Neural progenitor cell (in vitro differentiated cells): Measurements from ENCODE around the gene SGCG. TPM values are rescaled to one million over a fixed set of nuclear protein-coding genes. Genes with fewer than 3 reads are reported as not detected.

Source experiments
- DNase-seq: peaks from one replicate; pipeline ENCODE4 v3.0.0-alpha.2; 2016; ENCODE audit warnings: low spot score
- H2AFZ ChIP-seq: fragments of 200-600 bp; sonication (generic); replicated peaks from 2 replicates; pipeline ENCODE4 v1.6.1; 2016; ENCODE audit warnings: antibody characterized with exemption
- H3F3A ChIP-seq: fragments of 200-600 bp; sonication (generic); 2 replicates; pipeline ENCODE4 v1.6.1; 2016; ENCODE audit warnings: antibody characterized with exemption, low read depth
- H3K27ac ChIP-seq: fragments of 200-600 bp; sonication (generic); 2 replicates; pipeline ENCODE4 v1.5.1; 2016; ENCODE audit warnings: mild to moderate bottlenecking
- H3K27me3 ChIP-seq: fragments of 200-600 bp; sonication (generic); 2 replicates; pipeline ENCODE4 v1.6.1; 2016; ENCODE audit warnings: mild to moderate bottlenecking, moderate library complexity
- H3K36me3 ChIP-seq: fragments of 200-600 bp; sonication (generic); 2 replicates; pipeline ENCODE4 v1.5.1; 2016
- H3K4me1 ChIP-seq: fragments of 200-600 bp; sonication (generic); 2 replicates; pipeline ENCODE4 v1.6.1; 2016; ENCODE audit warnings: mixed run types
- H3K4me2 ChIP-seq: fragments of 200-600 bp; sonication (generic); 2 replicates; pipeline ENCODE4 v1.6.1; 2016
- H3K4me3 ChIP-seq: fragments of 200-600 bp; sonication (generic); 2 replicates; pipeline ENCODE4 v1.5.1; 2016
- H3K79me2 ChIP-seq: fragments of 200-600 bp; sonication (generic); 2 replicates; pipeline ENCODE4 v1.6.1; 2016; ENCODE audit warnings: low read depth
- H3K9ac ChIP-seq: fragments of 200-600 bp; sonication (generic); 2 replicates; pipeline ENCODE4 v1.6.1; 2016
- H3K9me3 ChIP-seq: fragments of 200-600 bp; sonication (generic); 2 replicates; pipeline ENCODE4 v1.5.1; 2016; ENCODE audit warnings: low read depth
- H4K20me1 ChIP-seq: fragments of 200-600 bp; sonication (generic); 2 replicates; pipeline ENCODE4 v1.6.1; 2016; ENCODE audit warnings: low read depth
- H3K27ac Mint-ChIP-seq: 3 replicates; pipeline ENCODE4 v1.8.0; 2021; ENCODE audit warnings: mixed read lengths
- H3K27me3 Mint-ChIP-seq: 2 replicates; pipeline ENCODE4 v1.8.0; 2022; ENCODE audit warnings: low read depth, mild to moderate bottlenecking, inconsistent platforms, moderate library complexity, mixed read lengths; ENCODE audit not compliant: insufficient read depth
- H3K36me3 Mint-ChIP-seq: 3 replicates; pipeline ENCODE4 v1.8.0; 2021; ENCODE audit warnings: mixed read lengths
- H3K4me1 Mint-ChIP-seq: 3 replicates; pipeline ENCODE4 v1.8.0; 2021; ENCODE audit warnings: mixed read lengths
- H3K4me3 Mint-ChIP-seq: 3 replicates; pipeline ENCODE4 v1.8.0; 2021; ENCODE audit warnings: mild to moderate bottlenecking, moderate library complexity, mixed read lengths
- H3K9me3 Mint-ChIP-seq: 3 replicates; pipeline ENCODE4 v1.8.0; 2020; ENCODE audit warnings: mixed read lengths
- EZH2 ChIP-seq: fragments of 200-600 bp; sonication (generic); IDR thresholded peaks from 2 replicates; pipeline ENCODE4 v1.6.1; 2017; ENCODE audit warnings: antibody characterized with exemption, mild to moderate bottlenecking, moderate library complexity
- EZH2phosphoT487 ChIP-seq: fragments of 200-600 bp; sonication (generic); IDR thresholded peaks from 2 replicates; pipeline ENCODE4 v1.6.1; 2017; ENCODE audit warnings: antibody characterized with exemption
- total RNA-seq: library from RNA; depleted of rRNA; stranded (reverse); fragments of >200 nt; gene quantifications from 2 replicates; pipeline ENCODE4 v1.2.3, GENCODE V29; 2015; ENCODE audit warnings: low replicate concordance
- TF ChIP-seq, protein P1 (sequence below): fragments of 200-600 bp; sonication (generic); IDR thresholded peaks from 2 replicates; pipeline ENCODE4 v1.5.1; 2017; ENCODE audit warnings: antibody characterized with exemption, mild to moderate bottlenecking

The SGCG gene
- total RNA-seq, 1 donor from 2014 or later, result 0.19 TPM

DNA sequence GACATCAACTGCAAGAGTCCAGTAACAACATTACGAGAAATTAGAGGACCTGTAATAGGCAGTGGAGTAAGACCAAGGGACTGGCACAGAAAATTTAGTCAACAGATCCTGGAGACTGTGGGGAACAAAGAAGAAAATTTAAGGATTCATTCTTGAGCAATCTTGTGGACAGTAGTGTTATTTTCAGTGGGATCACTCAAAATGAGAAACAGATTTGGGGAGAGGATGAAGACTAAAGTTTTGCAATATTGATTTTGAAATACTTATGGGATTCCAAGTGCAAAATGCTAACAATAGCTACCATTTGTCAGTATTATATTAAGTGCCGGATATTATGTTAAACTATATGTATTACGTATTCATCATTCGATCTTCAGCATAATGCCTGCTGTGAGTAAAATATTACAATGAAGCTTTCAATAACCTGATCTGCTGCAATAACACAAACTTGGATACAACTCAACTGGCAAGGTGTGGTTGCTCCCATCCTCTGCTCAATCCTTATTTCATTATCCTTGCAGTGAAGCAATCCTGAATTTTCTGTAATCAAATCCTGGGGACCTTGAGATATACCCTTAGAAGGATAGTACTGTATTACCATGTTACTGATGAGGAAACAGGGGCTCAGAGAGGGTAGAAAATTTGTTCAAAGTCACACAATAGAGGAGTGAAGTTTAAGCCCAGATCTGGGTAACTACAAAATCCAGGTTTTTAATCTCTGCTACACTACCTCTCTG, 168.6 kb downstream of the SGCG start:
- peaks cover 72% of the 10 kb centered on the region for H3K79me2 ChIP-seq
- no peaks in the 10 kb centered on the region for H4K20me1 ChIP-seq

DNA sequence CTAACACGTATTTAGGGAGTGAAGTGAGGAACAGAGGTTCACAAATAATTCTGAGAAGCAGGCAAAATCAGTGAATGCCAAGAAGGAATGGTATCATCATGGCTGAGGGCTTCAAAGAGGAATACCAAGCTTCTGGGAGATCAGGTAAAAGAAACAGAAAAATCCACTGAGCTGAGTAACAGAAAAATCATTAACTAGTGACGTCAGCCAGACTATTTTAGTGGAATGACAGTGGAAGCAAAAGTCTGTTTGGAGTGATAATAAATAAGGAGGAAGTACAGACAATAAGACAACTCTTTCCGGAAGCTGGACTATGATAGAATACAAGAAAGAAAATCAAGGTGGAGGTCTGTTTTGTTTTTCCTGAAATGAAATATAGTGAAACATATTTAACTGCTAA, 169.2 kb downstream of the SGCG start:
- Mint-ChIP-seq H3K27me3 (peaks cover 4% of the 10 kb centered on the region), H3K36me3 (peaks cover 68% of the 10 kb centered on the region), H3K4me3 (no peak overlapping the region), H3K4me1 (no peaks in the 10 kb centered on the region), H3K9me3 (no peaks in the 10 kb centered on the region), H3K27ac (no peak overlapping the region)
- Histone ChIP-seq H3K36me3 (peaks cover 21% of the 10 kb centered on the region), H3K4me2 (no peak overlapping the region), H3K4me1 (no peaks in the 10 kb centered on the region), H3K79me2 (peaks cover 70% of the 10 kb centered on the region), H2AFZ (no peak overlapping the region), H3K27ac (no peak overlapping the region), H3K4me3 (no peak overlapping the region), H3K27me3 (no peaks in the 10 kb centered on the region), H3K9me3 (no peaks in the 10 kb centered on the region), H4K20me1 (no peaks in the 10 kb centered on the region), H3F3A (no peaks in the 10 kb centered on the region), H3K9ac (no peak overlapping the region)
- no peak for DNase-seq
- TF ChIP-seq, protein P1, sequence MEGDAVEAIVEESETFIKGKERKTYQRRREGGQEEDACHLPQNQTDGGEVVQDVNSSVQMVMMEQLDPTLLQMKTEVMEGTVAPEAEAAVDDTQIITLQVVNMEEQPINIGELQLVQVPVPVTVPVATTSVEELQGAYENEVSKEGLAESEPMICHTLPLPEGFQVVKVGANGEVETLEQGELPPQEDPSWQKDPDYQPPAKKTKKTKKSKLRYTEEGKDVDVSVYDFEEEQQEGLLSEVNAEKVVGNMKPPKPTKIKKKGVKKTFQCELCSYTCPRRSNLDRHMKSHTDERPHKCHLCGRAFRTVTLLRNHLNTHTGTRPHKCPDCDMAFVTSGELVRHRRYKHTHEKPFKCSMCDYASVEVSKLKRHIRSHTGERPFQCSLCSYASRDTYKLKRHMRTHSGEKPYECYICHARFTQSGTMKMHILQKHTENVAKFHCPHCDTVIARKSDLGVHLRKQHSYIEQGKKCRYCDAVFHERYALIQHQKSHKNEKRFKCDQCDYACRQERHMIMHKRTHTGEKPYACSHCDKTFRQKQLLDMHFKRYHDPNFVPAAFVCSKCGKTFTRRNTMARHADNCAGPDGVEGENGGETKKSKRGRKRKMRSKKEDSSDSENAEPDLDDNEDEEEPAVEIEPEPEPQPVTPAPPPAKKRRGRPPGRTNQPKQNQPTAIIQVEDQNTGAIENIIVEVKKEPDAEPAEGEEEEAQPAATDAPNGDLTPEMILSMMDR, result no peak
- no peak for TF ChIP-seq EZH2
- TF ChIP-seq EZH2phosphoT487, result no peak

More for the DNA sequence above, 168.6 kb downstream of the SGCG start:
- Mint-ChIP-seq H3K4me3 (no peak overlapping the region), H3K36me3 (peaks cover 66% of the 10 kb centered on the region), H3K27me3 (peaks cover 4% of the 10 kb centered on the region), H3K27ac (no peak overlapping the region), H3K4me1 (no peaks in the 10 kb centered on the region), H3K9me3 (no peaks in the 10 kb centered on the region)
- H3K9me3 ChIP-seq, result no peaks in the 10 kb centered on the region
- no peak for DNase-seq
- no peak overlapping the region for H2AFZ ChIP-seq
- H3K27ac ChIP-seq, result no peak overlapping the region
- H3K36me3 ChIP-seq, result peaks cover 24% of the 10 kb centered on the region
- TF ChIP-seq EZH2 (no peak), EZH2phosphoT487 (no peak)
- TF ChIP-seq, protein P1, result no peak
- no peak overlapping the region for H3K9ac ChIP-seq
- H3K4me1 ChIP-seq, result no peaks in the 10 kb centered on the region
- H3F3A ChIP-seq, result no peaks in the 10 kb centered on the region
- no peak overlapping the region for H3K4me3 ChIP-seq
- H3K4me2 ChIP-seq, result no peak overlapping the region
- no peaks in the 10 kb centered on the region for H3K27me3 ChIP-seq

DNA sequence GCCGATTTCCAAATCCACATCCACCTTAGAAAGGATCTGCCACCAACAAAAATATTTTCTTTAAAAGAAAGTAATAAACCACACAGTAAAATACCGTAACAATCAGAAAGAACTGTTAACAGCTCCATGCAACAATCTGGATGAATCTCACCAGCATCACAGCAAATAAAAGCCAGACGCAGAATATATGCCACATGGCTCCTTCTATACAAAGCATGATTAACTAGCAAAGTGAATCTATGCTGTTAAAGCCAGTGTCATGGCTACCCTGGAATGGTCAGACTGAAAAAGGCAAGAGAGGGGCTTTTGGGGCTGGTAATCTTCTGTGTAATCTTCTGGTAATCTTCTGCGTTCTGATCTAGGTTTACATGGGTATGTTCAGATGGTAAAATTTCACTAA, 171.4 kb downstream of the SGCG start:
- no peak overlapping the region for H3K4me3 ChIP-seq
- H2AFZ ChIP-seq, result no peak overlapping the region
- no peak overlapping the region for H3K27ac Mint-ChIP-seq
- TF ChIP-seq EZH2phosphoT487 (no peak), EZH2 (no peak)
- TF ChIP-seq, protein P1, result no peak
- H3K9ac ChIP-seq, result no peak overlapping the region
- peaks cover 52% of the 10 kb centered on the region for H3K79me2 ChIP-seq
- H3K4me1 Mint-ChIP-seq, result no peaks in the 10 kb centered on the region
- H3K4me1 ChIP-seq, result no peaks in the 10 kb centered on the region
- H3K36me3 ChIP-seq, result peaks cover 12% of the 10 kb centered on the region
- H3K27me3 ChIP-seq, result no peaks in the 10 kb centered on the region
- no peak overlapping the region for H3K27ac ChIP-seq
- peaks cover 58% of the 10 kb centered on the region for H3K36me3 Mint-ChIP-seq
- DNase-seq, result no peak
- no peak overlapping the region for H3K4me3 Mint-ChIP-seq
- no peak overlapping the region for H3K4me2 ChIP-seq
- no peaks in the 10 kb centered on the region for H4K20me1 ChIP-seq
- peaks cover 4% of the 10 kb centered on the region for H3K27me3 Mint-ChIP-seq
- no peaks in the 10 kb centered on the region for H3K9me3 ChIP-seq
- H3F3A ChIP-seq, result no peaks in the 10 kb centered on the region
- H3K9me3 Mint-ChIP-seq, result no peaks in the 10 kb centered on the region
